ENCODE results near the gene ORM2.
"Not testable (repeated sequence)": the region's sequence is repeated elsewhere in the genome, so short reads cannot be mapped to it uniquely, and the experiment has no call there.

ORM2 gene

DNA sequence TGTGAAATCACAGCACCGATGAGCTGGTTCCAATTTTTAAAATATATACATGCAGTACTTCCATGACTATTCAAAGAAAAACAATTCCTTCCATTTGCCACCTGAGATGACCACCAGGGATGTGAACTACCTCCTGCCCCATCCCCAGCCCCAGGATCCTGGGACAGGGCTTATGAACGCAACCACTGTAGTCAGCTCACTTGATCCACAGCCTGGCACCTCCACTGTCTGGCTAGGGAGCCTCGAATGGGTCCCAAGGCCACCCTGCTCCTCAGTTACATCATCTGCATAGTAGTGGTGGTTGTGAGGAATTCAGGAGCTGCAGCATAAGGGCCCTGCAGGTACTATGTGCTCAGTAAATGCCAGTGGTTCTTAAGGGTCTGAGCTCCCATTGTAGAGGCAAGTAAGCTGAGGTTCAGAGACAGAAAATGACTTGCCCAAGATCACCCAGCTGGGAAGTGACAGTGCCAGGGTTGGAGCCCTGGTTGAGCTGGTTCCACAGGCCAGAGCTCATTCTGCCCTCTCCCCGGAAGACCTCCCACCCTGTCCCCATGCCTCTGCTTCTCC is 2.9 kb downstream of the ORM2 start:
- DNase-seq = not testable (repeated sequence)
- ATAC-seq = peak; percentile 9

DNA sequence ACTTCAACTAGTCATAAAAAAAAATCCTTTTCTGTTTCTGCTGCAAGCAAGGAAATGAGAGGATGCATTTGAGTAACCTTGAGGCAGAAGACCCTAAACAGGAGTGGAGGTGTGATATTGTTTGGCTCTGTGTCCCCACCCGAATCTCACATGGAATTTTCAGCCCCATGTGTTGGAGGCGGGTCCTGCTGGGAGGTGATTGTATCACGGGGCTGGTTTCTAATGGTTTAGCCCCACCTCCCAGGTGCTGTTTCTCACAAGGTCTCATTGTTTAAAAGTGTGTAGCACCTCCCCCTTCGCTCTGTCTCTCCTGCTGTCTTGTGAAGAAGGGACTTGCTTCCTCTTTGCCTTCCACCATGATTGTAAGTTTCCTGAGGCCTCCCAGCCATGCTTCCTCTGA is 4.0 kb downstream of the ORM2 start:
- ATAC-seq, DNase-seq: not testable (repeated sequence)

DNA sequence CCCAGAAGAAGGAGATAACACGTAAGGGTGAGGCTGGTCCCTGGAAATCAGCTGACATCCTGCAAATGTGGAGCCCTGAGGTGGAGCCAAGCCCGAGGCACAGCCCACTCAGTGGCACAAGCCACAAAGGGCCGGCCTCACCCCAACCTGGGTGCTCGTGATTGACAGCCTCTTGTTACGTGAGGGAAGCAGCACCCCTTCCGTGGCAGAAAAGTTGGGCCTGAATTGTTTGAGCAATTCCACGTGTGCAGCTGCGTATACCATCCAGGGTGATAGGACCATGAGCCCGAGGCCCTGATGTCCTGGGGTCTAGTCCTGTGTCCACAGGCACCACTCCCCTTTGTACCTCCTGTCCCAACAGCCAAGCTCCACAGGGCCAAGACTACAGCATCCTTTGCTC is 4.8 kb downstream of the ORM2 start:
- ATAC-seq (no peak), DNase-seq (no peak)

DNA sequence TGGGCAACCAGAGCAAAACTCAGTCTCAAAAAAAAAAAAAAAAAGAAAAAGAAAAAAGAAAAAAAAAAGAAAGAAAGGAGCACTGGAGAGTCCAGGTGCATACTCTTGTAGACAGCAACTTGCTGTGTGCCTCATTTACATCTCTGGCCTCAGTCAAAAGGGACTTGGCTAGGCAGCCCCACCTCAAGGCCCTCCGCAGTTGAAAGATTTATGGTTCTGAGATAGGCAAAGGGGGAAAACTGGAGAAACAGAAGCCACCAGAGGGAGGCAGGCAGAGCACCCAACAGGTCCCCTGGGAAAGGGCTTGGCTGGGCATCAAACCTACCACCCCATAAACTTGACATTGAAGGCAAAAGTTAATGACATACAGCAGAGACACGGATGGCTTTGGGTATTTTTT is 6.1 kb downstream of the ORM2 start:
- ATAC-seq = no peak
- no peak for DNase-seq

DNA sequence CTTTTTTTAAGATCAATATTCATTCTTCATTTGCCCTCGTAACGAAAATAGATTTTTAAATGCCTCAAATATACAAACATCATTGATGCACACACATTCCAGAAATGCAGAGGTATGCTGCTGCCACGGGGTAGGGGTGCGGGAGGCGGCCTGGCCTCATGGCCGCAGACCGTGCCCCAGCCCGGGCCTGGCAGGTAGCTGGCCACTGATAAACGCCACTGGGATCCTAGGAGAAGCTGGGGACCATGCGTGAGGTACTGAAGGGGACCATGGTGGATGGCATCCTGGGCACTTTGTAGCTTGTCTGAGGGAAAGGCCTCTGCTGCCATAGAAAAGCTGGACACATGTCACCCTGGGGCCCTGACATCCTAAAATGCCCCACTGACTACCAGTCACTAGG is 6.5 kb downstream of the ORM2 start:
- no peak for ATAC-seq
- DNase-seq = no peak

DNA sequence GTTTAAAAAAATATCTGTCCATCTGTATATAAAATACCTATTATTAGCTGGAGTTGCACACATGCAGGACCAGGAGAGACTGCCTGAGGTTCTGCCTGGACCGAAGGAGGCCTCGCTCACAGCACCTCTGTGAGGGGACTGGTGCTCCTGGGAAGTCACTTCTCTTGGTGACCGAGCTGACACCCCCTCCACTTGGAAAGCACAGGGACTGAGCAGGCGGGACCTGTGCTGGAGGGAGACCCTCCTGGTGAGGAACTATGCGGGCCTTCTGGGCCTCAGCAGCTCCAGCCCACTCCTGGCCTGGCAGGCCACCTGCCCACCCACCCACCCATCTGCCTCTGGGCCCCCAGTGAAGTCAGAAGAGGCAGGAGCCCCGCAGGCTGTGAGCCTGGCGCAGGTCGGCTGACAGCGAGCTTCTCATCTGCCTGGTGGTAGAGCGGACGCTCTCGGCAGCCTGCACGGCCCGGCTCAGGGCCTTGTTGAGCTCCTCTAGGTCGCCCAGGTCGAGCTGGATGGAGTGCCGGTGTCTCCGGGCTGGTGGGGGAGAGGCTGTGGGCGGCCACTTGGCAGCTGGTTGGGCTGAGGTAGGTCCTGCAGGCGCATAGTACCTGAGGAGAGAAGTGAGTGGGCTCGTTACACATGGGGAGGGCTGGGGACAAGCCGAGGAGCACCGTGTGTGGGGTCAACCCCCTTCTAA is 7.2 kb downstream of the ORM2 start:
- DNase-seq (no peak), ATAC-seq (no peak)

DNA sequence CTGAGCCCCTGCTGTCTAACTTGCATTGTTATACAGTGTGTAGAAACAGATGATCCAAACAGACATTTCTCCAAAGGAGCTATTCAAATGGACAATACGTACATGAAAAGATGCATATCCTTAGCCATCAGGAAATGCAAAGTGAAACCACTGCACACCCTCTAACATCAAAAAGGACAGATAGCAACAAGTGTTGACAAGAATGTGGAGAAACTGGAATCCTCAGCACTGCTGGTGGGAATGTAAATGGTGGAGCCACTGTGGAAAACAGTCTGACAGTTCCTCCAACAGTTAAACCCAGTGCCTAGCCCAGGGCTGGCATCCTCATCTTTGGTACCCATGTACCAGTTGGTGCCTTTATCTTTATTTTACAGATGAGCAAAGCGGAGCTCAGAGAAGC is 8.5 kb downstream of the ORM2 start:
- ATAC-seq (no peak), DNase-seq (no peak)

DNA sequence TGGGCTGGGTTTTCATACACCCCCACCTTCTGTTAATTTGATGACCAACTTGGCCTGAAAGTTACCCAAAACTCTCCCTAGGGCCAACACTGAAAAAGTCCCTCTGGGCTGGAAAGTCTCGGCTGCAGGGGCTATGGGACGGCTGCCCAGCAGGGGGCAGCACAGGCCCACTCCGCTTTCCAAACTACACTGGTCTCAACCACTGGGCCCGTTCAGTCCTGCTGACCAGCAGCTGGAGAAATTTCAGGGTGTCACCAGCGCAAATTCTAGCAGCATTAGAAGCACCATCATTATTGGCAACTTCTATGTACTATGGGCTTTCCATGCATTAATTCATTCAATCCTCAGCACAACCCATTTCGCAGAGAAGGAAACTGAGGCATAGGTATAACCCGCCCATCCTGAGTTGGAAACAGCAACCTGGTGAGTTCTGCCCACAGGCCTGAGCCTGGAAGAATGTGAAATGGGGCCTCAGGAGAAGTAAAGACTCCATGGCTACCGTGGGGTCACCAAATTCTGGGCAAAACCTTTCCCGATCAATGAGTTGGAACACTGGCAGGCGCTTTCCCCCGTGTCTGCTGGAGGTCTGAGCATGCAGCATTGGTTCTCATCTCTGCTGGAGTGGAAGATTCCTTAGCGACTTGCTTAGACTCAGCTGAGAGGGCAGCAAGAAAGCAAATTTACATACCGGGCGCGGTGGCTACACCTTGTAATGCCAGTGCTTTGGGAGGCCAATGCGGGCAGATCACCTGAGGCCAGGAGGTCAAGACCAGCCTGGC is 9.7 kb downstream of the ORM2 start:
- DNase-seq (peak; percentile 73), ATAC-seq (peak; percentile 59)

DNA sequence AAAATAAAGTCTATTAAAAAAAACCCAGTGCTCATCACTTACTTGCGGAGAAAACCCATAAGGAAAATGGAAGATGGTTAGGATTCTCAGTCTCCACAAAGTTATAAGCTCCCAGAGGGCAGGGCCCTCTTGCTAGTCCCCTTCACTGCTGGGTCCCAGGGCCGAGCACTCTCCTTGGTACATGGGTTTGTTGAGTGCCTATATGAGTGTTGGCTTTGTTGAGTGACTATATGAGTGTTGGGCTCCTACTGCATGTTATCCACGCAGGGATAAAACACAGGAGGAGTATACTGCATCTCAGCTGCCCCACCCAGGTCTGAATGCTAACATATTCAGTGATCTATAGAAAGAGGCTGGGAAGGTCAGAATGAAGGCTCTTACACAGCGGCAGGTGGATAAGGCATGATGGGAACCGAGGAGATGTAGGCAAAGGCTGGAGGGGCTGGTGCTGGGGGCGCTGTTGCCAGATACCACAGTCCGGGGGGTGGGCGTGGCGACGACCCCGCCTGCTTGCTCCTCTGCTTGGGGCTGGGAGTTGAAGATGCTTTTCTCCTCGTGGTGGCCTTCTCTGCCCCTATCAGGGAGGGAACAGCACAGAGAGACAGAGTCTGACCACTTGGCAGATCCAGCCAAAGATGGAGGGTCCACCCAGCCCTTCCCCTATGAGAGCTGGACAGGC is 11.6 kb downstream of the ORM2 start:
- ATAC-seq (no peak), DNase-seq (no peak)

DNA sequence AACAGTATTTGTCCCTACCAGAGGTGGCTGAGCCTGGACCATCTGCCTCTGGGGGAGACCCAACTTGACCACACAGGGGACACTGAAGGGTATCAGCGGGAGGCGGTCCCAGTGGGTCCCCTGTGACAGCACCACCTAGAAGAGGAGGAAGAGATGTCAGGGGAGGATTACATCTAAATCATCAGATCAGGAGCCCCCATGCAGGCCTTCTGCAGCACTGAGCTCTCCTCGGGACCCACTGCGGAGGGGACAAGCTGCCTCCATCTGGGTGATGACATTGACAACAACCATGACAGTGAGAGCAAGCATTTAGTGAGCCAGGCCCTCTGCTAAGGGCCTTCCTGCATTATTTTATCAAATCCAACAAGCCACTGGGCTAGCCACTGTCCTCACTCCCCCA is 12.3 kb downstream of the ORM2 start:
- DNase-seq (no peak), ATAC-seq (no peak)

DNA sequence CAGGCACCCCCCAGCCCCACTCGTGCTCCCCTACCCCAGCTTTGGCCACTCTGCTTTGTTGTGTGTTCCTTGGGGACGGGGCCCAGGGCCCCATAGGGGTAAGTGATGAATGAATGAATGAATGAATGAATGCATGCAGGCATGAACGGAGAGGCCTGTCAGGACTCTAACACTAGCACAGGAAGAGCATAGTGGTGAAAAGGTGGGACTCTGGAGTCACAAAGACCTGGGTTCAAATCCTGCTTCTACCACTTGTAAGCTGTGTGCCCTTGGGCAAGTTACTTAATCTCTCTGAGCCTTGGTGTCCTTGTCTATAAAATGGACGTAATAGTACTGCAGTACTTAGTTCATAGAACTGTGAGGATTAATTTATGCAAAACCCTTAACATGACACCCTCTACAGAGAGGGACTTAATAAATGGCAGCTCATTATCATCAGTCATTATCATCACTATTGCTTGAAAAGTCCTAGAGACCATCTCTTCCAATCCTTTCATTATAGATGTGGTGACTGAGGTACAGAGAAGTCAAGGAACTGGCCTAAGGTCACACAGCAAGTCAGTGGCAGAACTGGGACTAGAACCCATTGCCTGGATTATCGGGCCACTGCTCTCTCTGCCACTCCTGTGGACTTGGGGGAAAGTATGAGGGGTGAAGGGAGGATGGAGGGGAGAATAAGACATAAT is 13.2 kb downstream of the ORM2 start:
- no peak for ATAC-seq

DNA sequence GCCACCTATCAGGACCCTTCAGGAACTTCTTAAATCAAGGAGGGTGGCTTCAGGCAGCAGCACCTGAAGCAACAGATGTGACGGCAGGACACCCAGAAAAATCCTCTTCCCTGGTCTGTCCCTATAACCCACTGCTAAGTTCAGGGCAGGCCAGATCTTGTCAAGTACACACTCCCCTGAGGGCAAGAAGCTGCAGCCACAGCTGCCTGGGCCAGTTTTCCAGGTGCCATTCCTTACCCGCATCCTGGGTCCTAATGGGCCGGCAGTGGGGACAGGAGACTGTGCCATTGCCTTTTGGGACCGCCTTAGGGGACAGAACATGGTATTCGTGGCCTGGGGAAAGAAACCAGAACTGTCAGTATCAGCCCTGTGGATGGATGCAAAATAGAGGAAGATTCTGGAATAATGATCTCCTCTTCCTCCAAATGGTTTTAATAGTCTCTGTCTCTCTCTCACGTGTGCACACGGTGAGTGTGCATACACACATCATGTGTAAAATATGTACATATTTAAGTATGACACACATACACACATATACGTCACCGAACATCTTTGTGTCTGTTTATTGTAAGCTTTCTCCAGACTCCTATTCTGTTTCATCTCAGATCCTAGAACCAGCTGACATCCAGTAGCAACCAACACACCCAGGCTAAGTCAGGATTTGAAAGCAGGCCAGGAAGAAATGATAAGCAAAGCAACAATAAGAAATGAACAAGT is 14.0 kb downstream of the ORM2 start:
- DNase-seq = no peak
- no peak for ATAC-seq

More for the DNA sequence above, 13.2 kb downstream of the ORM2 start:
- DNase-seq = no peak

DNA sequence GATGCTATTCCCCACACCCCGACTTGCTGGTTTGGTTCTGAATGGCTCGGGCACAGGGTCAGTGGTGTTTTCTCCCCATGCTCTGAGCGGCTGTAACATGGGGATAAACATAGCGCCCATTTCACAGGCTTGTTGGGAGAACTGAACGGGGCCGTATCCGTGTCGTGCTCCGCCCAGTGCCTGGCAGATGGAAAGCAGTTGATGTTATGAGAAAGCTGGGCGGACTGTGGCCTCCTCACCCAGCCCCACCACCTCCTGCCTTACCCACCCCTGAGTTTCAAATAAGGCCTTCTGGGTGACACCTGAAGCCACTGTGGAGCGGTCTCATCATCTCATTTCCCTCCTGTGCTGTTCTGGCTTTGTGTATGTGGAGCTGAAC is 14.5 kb downstream of the ORM2 start:
- no peak for ATAC-seq
- DNase-seq = no peak

DNA sequence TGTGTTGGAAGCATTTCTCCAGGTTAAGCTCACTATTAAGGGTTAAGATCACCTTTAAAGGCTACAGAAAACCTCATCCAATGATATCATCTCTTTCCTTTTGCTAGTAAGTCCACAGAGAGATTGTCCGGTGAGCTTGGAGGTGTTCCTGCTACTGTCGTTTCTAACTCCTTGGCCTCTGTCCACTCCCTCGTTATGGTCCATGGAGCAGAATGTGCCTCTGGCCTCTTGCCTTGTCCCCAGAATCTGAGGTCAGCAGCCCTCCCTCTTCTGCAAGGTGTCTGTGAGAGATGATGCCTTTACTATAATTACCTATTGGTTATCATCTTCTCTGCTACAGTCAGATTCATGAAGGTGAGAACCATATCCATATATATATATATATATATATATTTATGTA is 15.0 kb downstream of the ORM2 start:
- ATAC-seq = no peak
- DNase-seq = no peak

DNA sequence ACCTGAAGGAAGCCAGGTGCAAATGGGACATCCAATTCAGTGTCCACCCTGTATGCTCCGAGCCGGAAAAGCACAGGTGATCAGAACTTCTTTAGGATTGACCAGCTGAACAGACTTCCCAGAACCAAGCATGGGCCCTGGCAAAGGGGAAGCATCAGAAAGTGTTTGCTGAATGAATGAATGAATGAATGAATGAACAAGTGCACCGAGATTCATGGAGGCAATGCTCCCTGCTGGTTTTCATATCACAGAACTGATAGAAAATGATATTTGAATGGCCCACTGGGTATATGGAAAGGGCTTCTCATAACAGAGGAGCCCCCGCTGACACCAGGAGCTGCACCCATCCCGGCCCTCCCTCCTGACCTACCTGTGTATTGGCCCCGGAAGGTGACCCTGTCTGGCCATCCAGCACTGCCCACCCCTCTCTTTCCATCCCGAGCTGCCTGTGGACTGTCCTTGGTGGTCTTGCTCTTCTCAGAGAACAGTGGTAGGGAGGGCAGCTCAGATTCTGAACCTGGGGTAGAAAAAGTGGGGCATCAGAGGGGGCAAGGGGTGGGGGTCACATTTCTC is 15.9 kb downstream of the ORM2 start:
- DNase-seq = no peak
- no peak for ATAC-seq

DNA sequence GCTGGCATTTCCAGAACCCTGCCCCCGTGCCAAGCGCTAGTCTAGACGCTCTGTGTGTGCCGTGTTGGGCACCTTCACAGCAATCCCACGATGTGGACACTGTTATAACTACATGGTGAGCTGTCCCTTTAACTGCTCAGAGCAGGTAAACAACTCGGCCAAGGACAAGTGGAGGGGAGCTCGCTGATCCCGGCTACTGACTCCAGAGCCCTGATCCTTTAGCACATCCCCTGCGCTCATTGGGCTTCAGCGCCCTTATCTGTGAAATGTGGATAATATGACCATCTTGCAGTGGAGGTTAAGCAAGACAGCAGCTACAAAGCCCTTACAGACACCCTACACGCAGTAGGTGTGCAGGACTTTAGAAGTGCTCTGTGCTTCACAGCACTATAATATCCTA is 16.5 kb downstream of the ORM2 start:
- ATAC-seq (no peak), DNase-seq (no peak)

DNA sequence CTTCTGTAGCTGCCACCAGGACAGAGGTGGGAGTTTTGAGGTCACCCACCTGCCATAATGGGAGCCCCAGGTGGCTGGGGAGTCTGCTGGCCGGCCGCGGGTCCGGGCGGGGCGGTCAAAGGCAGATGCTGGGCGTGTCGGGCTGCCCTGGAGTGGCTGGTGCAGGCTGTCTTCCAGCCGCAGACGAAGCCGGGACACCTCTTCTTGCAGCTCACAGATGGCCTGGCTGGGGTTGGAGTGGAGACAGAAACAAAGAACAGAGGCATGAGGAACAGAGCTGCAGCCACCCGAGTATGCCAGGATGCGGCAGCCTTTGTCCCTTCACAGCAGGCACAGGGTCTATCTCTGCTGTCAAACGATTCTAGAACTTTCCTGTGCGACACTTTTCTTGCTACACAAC is 18.0 kb downstream of the ORM2 start:
- DNase-seq (no peak), ATAC-seq (no peak)

DNA sequence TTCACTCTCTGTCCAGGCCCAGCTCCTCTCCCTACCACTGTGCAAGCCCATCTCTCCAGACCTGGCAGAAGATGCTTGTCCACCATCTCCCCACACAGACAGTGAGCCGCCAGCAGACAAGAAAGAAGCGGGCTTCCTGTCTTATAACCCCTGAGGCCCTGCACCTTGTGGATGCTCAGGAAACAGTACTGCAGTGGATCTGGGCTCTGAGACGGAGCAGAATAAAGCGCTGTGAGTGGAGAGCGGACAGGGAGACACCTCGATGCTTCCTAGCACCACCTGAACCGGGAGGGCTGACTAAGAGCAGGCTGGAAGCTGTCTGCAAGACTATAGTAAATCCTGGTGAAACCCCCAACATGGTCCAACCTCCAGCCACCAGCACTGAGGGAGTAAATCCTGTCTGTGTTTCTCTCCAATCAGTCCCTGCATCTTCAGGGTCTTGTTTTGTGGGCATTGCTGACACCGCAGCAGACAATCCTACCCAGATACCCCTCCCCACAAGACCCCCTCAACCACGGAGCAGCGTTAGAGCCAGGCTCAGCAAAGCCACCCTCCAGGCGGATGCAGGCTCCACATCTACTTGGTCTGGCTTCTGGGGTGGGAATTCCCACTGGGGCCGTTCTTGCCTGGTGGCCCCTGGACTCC is 18.7 kb downstream of the ORM2 start:
- no peak for DNase-seq
- no peak for ATAC-seq

DNA sequence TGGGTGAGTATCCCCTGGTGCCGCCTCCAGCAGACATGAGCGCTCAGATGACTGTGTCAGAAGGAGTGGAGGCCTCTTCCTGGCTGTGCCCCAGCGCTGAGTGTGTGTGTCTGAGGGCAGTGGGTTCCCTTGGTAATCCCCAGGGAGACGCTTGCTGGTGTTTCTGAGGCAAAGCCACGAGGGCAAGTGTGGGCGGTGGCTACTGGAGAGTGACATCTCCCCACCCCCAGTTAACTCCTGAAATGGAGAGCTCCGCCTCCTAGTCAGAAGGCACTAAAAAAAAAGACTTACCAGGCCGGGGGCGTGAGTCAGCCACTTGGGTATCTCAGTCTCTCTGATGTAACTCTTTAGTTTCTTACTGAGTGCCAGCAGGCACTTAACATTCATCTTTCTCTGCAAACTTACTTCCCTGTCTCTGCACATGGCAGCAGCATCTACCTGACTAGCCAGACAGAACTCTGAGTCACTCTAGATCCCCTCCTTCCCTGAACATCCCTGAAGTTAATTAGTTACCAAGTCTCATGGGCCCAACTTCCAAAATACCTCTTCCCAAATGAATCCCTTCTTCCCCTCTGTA is 19.3 kb downstream of the ORM2 start:
- DNase-seq (peak; percentile 93), ATAC-seq (peak; percentile 94)

DNA sequence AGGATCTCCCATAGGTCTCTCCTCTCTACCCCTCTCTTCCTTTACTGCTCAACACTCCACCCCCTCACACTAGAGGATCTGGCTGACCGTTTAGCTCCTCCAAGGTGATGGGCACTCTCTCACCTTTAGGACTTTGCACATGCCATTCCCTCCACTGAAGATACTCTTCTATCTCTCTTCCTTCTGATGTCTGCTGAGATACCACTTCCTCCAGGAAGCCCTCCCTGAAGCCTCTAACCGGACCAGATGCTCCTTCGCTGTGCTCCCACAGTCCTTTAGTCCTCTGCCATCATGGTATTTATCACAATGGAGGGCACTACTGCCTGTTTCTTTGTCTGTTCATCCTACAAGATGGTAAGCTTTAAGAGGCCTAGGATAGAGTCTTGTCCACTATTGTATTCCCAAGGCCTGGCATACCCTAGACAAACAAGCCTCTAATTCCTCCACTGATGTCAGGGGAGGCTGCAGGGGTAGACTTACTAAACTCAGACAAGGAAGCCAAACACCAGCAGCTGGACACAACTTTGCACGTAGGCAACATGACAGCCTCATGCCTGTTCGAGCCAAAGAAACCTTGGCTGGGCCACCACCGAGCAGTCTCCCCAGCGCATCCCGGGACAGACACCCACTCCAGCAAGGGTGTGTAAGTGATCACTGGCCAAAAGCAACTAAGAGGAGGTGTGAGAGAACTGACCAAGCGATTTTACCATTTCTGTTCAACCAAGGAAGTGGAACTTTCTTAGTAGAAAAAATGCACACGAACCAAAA is 20.2 kb downstream of the ORM2 start:
- ATAC-seq (no peak), DNase-seq (no peak)

Measured in stimulated activated naive CD8-positive, alpha-beta T cell treated with anti-CD3 and anti-CD28 coated beads, Interleukin-15, Interleukin-2, amounts not matched to agents 100 U/mL and 50 U/mL, for 24 hours (primary cell).